OCI-LY3 (cell line): ENCODE data around the gene MKI67.

Experiments used
- H2AFZ ChIP-seq: fragments of 200-600, 300-600 bp; shearing (Covaris generic); 2 replicates; pipeline ENCODE4 v1.6.0; 2014; ENCODE audit warnings: antibody characterized with exemption, low read depth, low read length
- H3K27ac ChIP-seq: fragments of 200-600, 300-600 bp; sonication (generic); 2 replicates; pipeline ENCODE4 v1.5.1; 2014; ENCODE audit warnings: mild to moderate bottlenecking, low read length, moderate library complexity, mixed read lengths
- H3K27me3 ChIP-seq: fragments of 200-600, 300-600 bp; sonication (generic); 2 replicates; pipeline ENCODE4 v1.6.1; 2014; ENCODE audit warnings: low read depth, low read length, mixed read lengths
- H3K36me3 ChIP-seq: fragments of 200-600, 300-600 bp; sonication (generic); replicated peaks from 2 replicates; pipeline ENCODE3; 2014; ENCODE audit warnings: low read depth, low read length, mixed read lengths
- H3K4me1 ChIP-seq: fragments of 300-600, 200-600 bp; sonication (generic); 2 replicates; pipeline ENCODE4 v1.6.1; 2014; ENCODE audit warnings: low read length, mixed read lengths
- H3K4me2 ChIP-seq: fragments of 200-600, 300-600 bp; sonication (generic); 2 replicates; pipeline ENCODE4 v1.6.1; 2014; ENCODE audit warnings: low read length, mixed read lengths
- H3K4me3 ChIP-seq: fragments of 300-600, 200-600 bp; sonication (generic); 2 replicates; pipeline ENCODE4 v1.5.1; 2014; ENCODE audit warnings: antibody characterized with exemption, mild to moderate bottlenecking, low read length, moderate library complexity
- H3K79me2 ChIP-seq: fragments of 300-600, 200-600 bp; shearing (Covaris generic); 2 replicates; pipeline ENCODE4 v1.6.1; 2014; ENCODE audit warnings: mild to moderate bottlenecking, low read length, mixed read lengths
- H3K9ac ChIP-seq: fragments of 300-600, 200-600 bp; shearing (Covaris generic); 2 replicates; pipeline ENCODE4 v1.6.0; 2014; ENCODE audit warnings: mild to moderate bottlenecking, low read length, moderate library complexity
- H3K9me3 ChIP-seq: fragments of 200-600, 300-600 bp; shearing (Covaris generic); 2 replicates; pipeline ENCODE4 v1.6.1; 2014; ENCODE audit warnings: low read length, mixed read lengths; ENCODE audit not compliant: insufficient read depth
- H4K20me1 ChIP-seq: fragments of 200-600, 300-600 bp; sonication (generic); 2 replicates; pipeline ENCODE4 v1.6.1; 2016; ENCODE audit warnings: low read length, mixed read lengths; ENCODE audit not compliant: insufficient read depth
- CTCF ChIP-seq: fragments of 200-600, 300-600 bp; sonication (generic); IDR thresholded peaks from 2 replicates; pipeline ENCODE4 v1.5.1; 2014; ENCODE audit warnings: antibody characterized with exemption, low read length, low read depth
- EZH2phosphoT487 ChIP-seq: fragments of 200-600 bp; shearing (Covaris generic); IDR thresholded peaks from 2 replicates; pipeline ENCODE4 v1.6.1; 2018; ENCODE audit warnings: antibody characterized with exemption, mixed run types, low read depth

The MKI67 gene

GRCh38 chr10:128072941-128073645, 53.1 kb downstream of the MKI67 start:
- Histone ChIP-seq H3K36me3 (peaks cover 57% of the 10 kb centered on the region), H3K9me3 (no peaks in the 10 kb centered on the region), H3K9ac (no peak overlapping the region), H3K27ac (no peak overlapping the region), H3K27me3 (no peaks in the 10 kb centered on the region), H3K4me1 (peaks cover 12% of the 10 kb centered on the region), H3K79me2 (no peaks in the 10 kb centered on the region), H4K20me1 (no peaks in the 10 kb centered on the region), H3K4me3 (no peak overlapping the region), H2AFZ (no peak overlapping the region), H3K4me2 (no peak overlapping the region)
- no peak for TF ChIP-seq EZH2phosphoT487
- TF ChIP-seq CTCF, result no peak

- no peak overlapping the region for H3K27ac ChIP-seq
- H3K9me3 ChIP-seq, result no peaks in the 10 kb centered on the region
- H3K27me3 ChIP-seq, result no peaks in the 10 kb centered on the region
- no peak overlapping the region for H2AFZ ChIP-seq
- no peaks in the 10 kb centered on the region for H4K20me1 ChIP-seq
- H3K9ac ChIP-seq, result no peak overlapping the region
- peaks cover 65% of the 10 kb centered on the region for H3K36me3 ChIP-seq
- no peak overlapping the region for H3K4me3 ChIP-seq
- H3K79me2 ChIP-seq, result no peaks in the 10 kb centered on the region
- H3K4me2 ChIP-seq, result no peak overlapping the region
- peaks cover 22% of the 10 kb centered on the region for H3K4me1 ChIP-seq
- no peak for TF ChIP-seq CTCF
These were observed 54.2 kb downstream of the MKI67 start for GRCh38 chr10:128072046-128072445.

DNA sequence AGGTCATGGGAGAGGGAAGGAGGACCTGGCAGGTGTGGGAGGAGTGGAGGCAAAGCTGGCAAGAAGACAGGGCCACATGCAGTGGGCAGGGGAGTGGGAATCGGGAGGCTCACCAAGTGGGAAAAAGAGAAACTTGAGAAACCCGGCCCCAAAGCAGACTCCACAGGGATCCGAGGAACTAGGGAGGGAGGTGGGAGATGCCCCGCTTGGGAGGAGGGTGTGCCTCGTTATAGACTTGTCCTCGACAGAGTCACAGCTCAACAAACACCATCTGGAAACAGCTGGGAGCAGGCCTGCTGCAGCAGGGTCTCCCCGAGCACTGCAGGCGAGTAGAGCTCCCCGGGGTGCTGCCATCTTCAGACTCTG, 54.8 kb downstream of the MKI67 start:
- Histone ChIP-seq H3K9ac (no peak overlapping the region), H3K36me3 (peaks cover 68% of the 10 kb centered on the region)

More for the DNA sequence above, 54.8 kb downstream of the MKI67 start:
- Histone ChIP-seq H3K79me2 (no peaks in the 10 kb centered on the region), H3K9me3 (no peaks in the 10 kb centered on the region), H3K27me3 (no peaks in the 10 kb centered on the region), H4K20me1 (no peaks in the 10 kb centered on the region), H3K4me1 (peaks cover 28% of the 10 kb centered on the region), H2AFZ (no peak overlapping the region), H3K27ac (no peak overlapping the region), H3K4me3 (no peak overlapping the region), H3K4me2 (no peak overlapping the region)
- TF ChIP-seq CTCF, result no peak
- no peak for TF ChIP-seq EZH2phosphoT487
